Glutamatergic neuron (in vitro differentiated cells): Measurements from ENCODE around the gene IPO9. TPM values are rescaled to one million over a fixed set of nuclear protein-coding genes. Genes with fewer than 3 reads are reported as not detected.
"Not testable (repeated sequence)": the region's sequence is repeated elsewhere in the genome, so short reads cannot be mapped to it uniquely, and the experiment has no call there.

Source experiments
- DNase-seq: peaks from one replicate; pipeline ENCODE4 v3.0.0; 2022
- H3K27ac Mint-ChIP-seq: one replicate; pipeline ENCODE4 v1.8.0; 2020; ENCODE audit warnings: mild to moderate bottlenecking, mixed read lengths, inconsistent platforms; ENCODE audit not compliant: unreplicated experiment
- H3K27me3 Mint-ChIP-seq: one replicate; pipeline ENCODE4 v1.8.0; 2020; ENCODE audit warnings: mild to moderate bottlenecking, moderate library complexity, mixed read lengths, inconsistent platforms; ENCODE audit not compliant: unreplicated experiment
- H3K36me3 Mint-ChIP-seq: one replicate; pipeline ENCODE4 v1.8.0; 2020; ENCODE audit warnings: mild to moderate bottlenecking, mixed read lengths, inconsistent platforms; ENCODE audit not compliant: unreplicated experiment
- H3K4me1 Mint-ChIP-seq: one replicate; pipeline ENCODE4 v1.8.0; 2020; ENCODE audit warnings: mild to moderate bottlenecking, low read depth, mixed read lengths, inconsistent platforms; ENCODE audit not compliant: unreplicated experiment
- H3K4me3 Mint-ChIP-seq: one replicate; pipeline ENCODE4 v1.8.0; 2020; ENCODE audit warnings: mild to moderate bottlenecking, mixed read lengths, inconsistent platforms; ENCODE audit not compliant: unreplicated experiment
- H3K9me3 Mint-ChIP-seq: one replicate; pipeline ENCODE4 v1.8.0; 2020; ENCODE audit warnings: mild to moderate bottlenecking, moderate library complexity, mixed read lengths, inconsistent platforms; ENCODE audit not compliant: unreplicated experiment
- CTCF ChIP-seq: fragments of 200-600 bp; sonication (generic); IDR thresholded peaks from one replicate; pipeline ENCODE4 v1.5.0; 2021; ENCODE audit not compliant: partially characterized antibody, unreplicated experiment
- total RNA-seq: library from RNA; stranded (reverse); fragmentation: NEBNext Ultra II Directional; extraction: Animal tissue kit (Norgen Biotek cat#: 25700); gene quantifications from one replicate; pipeline ENCODE4 v1.2.1, GENCODE V29; 2021; ENCODE audit not compliant: unreplicated experiment

IPO9 gene
- total RNA-seq, 1 donor from 2014 or later: 97.8 TPM

GRCh38 chr1:201827321-201828216, 1.4 kb upstream of the IPO9 start:
- Mint-ChIP-seq H3K27ac (peak overlapping the region; percentile 84), H3K4me3 (no peak overlapping the region), H3K4me1 (peaks cover 33% of the 10 kb centered on the region), H3K27me3 (peaks cover 3% of the 10 kb centered on the region), H3K9me3 (peaks cover 14% of the 10 kb centered on the region), H3K36me3 (no peaks in the 10 kb centered on the region)
- DNase-seq: no peak
- no peak for TF ChIP-seq CTCF

- Mint-ChIP-seq H3K4me3 (peak overlapping the region; percentile 99), H3K4me1 (peaks cover 34% of the 10 kb centered on the region), H3K27me3 (peaks cover 3% of the 10 kb centered on the region), H3K36me3 (no peaks in the 10 kb centered on the region), H3K27ac (peak overlapping the region; percentile 15), H3K9me3 (peaks cover 10% of the 10 kb centered on the region)
- TF ChIP-seq CTCF: no peak
- DNase-seq: no peak
These were observed 639 bp upstream of the IPO9 start for GRCh38 chr1:201828217-201828819.

DNA sequence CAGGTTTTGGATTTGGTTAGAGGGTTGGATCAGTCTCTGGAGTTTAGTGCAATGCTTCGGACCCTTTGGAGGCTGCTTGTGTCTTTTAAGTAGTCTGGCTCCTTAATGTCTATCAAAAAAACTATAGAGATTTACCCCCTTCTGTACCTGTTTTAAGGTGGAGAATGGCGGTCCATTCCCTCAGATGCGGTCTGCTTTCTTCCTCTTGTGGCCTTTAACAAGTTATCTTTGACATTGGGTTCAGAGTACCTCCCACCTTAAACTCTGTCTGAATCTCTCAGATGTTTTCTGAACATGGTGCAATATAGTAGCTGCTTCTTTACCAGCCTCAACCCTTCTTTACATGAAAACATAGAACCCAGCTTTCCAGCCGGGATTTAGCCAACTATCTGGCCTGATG, 2.4 kb downstream of the IPO9 start:
- H3K4me1 Mint-ChIP-seq: peaks cover 37% of the 10 kb centered on the region
- H3K9me3 Mint-ChIP-seq: peaks cover 9% of the 10 kb centered on the region
- H3K4me3 Mint-ChIP-seq: peak overlapping the region; percentile 99
- no peak overlapping the region for H3K27ac Mint-ChIP-seq
- no peak for DNase-seq
- TF ChIP-seq CTCF: no peak
- H3K27me3 Mint-ChIP-seq: peaks cover 3% of the 10 kb centered on the region
- H3K36me3 Mint-ChIP-seq: no peaks in the 10 kb centered on the region

DNA sequence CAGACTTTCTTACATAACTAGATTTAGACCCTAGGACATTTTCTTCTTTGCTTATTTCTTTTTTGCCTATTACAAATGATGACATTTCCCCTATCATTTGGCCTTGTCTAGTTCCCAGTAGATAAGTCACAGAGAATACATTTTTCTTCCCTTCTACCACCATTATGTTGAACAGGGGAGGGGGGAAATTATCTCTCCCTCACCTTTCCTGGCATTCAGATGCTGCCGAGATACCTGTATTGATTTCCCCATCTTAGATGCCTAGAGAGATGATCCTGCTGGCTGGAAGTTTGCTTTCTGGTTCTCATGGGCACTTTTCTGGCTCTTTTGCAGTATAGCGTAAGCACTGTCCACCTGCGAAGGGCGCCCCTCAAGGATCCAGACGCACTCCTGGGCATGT, 5.7 kb downstream of the IPO9 start:
- peaks cover 6% of the 10 kb centered on the region for H3K9me3 Mint-ChIP-seq
- peaks cover 25% of the 10 kb centered on the region for H3K4me1 Mint-ChIP-seq
- TF ChIP-seq CTCF: no peak
- no peaks in the 10 kb centered on the region for H3K27me3 Mint-ChIP-seq
- no peak for DNase-seq
- H3K36me3 Mint-ChIP-seq: no peaks in the 10 kb centered on the region
- no peak overlapping the region for H3K27ac Mint-ChIP-seq
- no peak overlapping the region for H3K4me3 Mint-ChIP-seq

DNA sequence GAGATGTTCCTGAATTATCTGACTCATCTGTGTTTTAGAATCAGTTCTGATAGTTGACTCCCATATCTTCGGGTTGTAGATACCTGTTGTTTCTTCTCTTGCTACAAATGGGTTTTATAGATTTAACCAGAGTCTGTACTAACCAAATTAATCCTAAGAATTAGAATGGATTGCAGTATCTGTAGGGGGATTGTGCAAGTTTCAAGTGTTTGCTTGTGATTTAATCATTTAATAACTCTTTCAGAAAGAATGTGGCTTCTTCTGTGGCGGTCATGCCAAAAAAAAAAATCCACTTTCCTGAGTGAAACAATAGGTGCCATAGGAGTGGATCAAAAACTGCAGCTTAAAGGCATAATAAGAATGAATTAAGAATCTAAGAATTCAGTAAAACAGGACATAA, 9.4 kb downstream of the IPO9 start:
- no peak for DNase-seq
- H3K27ac Mint-ChIP-seq: no peak overlapping the region

DNA sequence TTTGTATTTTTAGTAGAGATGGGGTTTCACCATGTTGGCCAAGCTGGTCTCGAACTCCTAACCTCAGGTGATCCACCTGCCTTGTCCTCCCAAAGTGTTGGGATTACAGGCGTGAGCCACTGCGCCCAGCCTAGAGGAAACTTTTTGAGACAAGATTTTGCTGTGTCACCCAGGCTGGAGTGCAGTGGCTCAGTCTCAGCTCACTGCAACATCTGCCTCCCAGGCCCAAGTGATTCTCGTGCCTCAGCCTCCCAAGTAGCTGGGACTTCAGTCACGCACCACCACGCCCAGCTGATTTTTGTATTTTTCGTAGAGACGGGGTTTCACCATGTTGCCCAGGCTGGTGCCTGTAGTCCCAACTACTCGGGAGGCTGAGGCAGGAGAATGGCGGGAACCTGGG, 10.1 kb downstream of the IPO9 start:
- not testable (repeated sequence) for H3K27ac Mint-ChIP-seq, DNase-seq, H3K27me3 Mint-ChIP-seq, H3K4me1 Mint-ChIP-seq, H3K9me3 Mint-ChIP-seq, H3K36me3 Mint-ChIP-seq, H3K4me3 Mint-ChIP-seq

More for the DNA sequence above, 9.4 kb downstream of the IPO9 start:
- no peaks in the 10 kb centered on the region for H3K36me3 Mint-ChIP-seq
- no peaks in the 10 kb centered on the region for H3K9me3 Mint-ChIP-seq
- H3K4me3 Mint-ChIP-seq: no peak overlapping the region
- H3K27me3 Mint-ChIP-seq: no peaks in the 10 kb centered on the region
- TF ChIP-seq CTCF: no peak
- peaks cover 9% of the 10 kb centered on the region for H3K4me1 Mint-ChIP-seq
